H9 (cell line): Measurements from ENCODE around the gene PRELID1. TPM values are rescaled to one million over a fixed set of nuclear protein-coding genes. Genes with fewer than 3 reads are reported as not detected.

Experiments
- DNase-seq: peaks from one replicate; pipeline ENCODE4 v3.0.0-alpha.2; 2017
- H2AFZ ChIP-seq: one replicate; pipeline ENCODE4 v1.6.1; 2013; ENCODE audit warnings: mild to moderate bottlenecking, low read length, control low read depth, moderate library complexity
- H2AK5ac ChIP-seq: 2 replicates; pipeline ENCODE4 v1.6.1; 2013; ENCODE audit warnings: low read length, control low read depth, mixed read lengths; ENCODE audit not compliant: insufficient read length
- H2BK120ac ChIP-seq: one replicate; pipeline ENCODE4 v1.6.1; 2013; ENCODE audit warnings: low read depth, mild to moderate bottlenecking, low read length, control low read depth, inconsistent platforms; ENCODE audit not compliant: poor library complexity, severe bottlenecking
- H2BK12ac ChIP-seq: 2 replicates; pipeline ENCODE4 v1.6.1; 2013; ENCODE audit warnings: low read length, control low read depth, mixed read lengths, low read depth; ENCODE audit not compliant: insufficient read length
- H2BK15ac ChIP-seq: 2 replicates; pipeline ENCODE4 v1.6.1; 2013; ENCODE audit warnings: low read depth, low read length, control low read depth
- H2BK20ac ChIP-seq: one replicate; pipeline ENCODE4 v1.6.1; 2013; ENCODE audit warnings: low read depth, mild to moderate bottlenecking, low read length, control low read depth, inconsistent platforms; ENCODE audit not compliant: poor library complexity, severe bottlenecking
- H2BK5ac ChIP-seq: 2 replicates; pipeline ENCODE4 v1.6.1; 2013; ENCODE audit warnings: low read length, control low read depth, mixed read lengths; ENCODE audit not compliant: insufficient read length
- H3K14ac ChIP-seq: 2 replicates; pipeline ENCODE4 v1.6.1; 2013; ENCODE audit warnings: low read length, control low read depth; ENCODE audit not compliant: insufficient read depth
- H3K18ac ChIP-seq: 2 replicates; pipeline ENCODE4 v1.6.1; 2013; ENCODE audit warnings: low read depth, mild to moderate bottlenecking, mixed read lengths, low read length, control low read depth; ENCODE audit not compliant: insufficient read length
- H3K23ac ChIP-seq: 2 replicates; pipeline ENCODE4 v1.6.1; 2013; ENCODE audit warnings: low read length, control low read depth, mixed read lengths, low read depth; ENCODE audit not compliant: insufficient read length
- H3K23me2 ChIP-seq: 2 replicates; pipeline ENCODE4 v1.6.1; 2013; ENCODE audit warnings: low read depth, mild to moderate bottlenecking, mixed read lengths, low read length, control low read depth; ENCODE audit not compliant: insufficient read length, poor library complexity, severe bottlenecking
- H3K27ac ChIP-seq: 2 replicates; pipeline ENCODE4 v1.5.1; 2013; ENCODE audit warnings: low read length, control low read depth, mixed read lengths, low read depth; ENCODE audit not compliant: insufficient read length
- H3K27me3 ChIP-seq: 2 replicates; pipeline ENCODE4 v1.6.1; 2013; ENCODE audit warnings: low read length, control low read depth, inconsistent platforms; ENCODE audit not compliant: insufficient read depth
- H3K4ac ChIP-seq: 2 replicates; pipeline ENCODE4 v1.6.1; 2013; ENCODE audit warnings: low read depth, mild to moderate bottlenecking, control low read depth, inconsistent platforms, low read length, moderate library complexity
- H3K4me1 ChIP-seq: 2 replicates; pipeline ENCODE4 v1.6.1; 2013; ENCODE audit warnings: low read length, control low read depth, inconsistent platforms; ENCODE audit not compliant: insufficient read depth
- H3K4me2 ChIP-seq: 2 replicates; pipeline ENCODE4 v1.6.1; 2013; ENCODE audit warnings: low read length, control low read depth, mixed read lengths; ENCODE audit not compliant: insufficient read length, insufficient read depth
- H3K56ac ChIP-seq: 2 replicates; pipeline ENCODE4 v1.6.1; 2013; ENCODE audit warnings: low read depth, mild to moderate bottlenecking, mixed read lengths, low read length, control low read depth; ENCODE audit not compliant: insufficient read length
- H3K79me1 ChIP-seq: 2 replicates; pipeline ENCODE4 v1.6.1; 2013; ENCODE audit warnings: low read depth, mild to moderate bottlenecking, moderate library complexity, low read length, control low read depth, inconsistent platforms; ENCODE audit not compliant: insufficient read depth, poor library complexity, severe bottlenecking
- H3K79me2 ChIP-seq: 2 replicates; pipeline ENCODE4 v1.6.1; 2013; ENCODE audit warnings: low read length, control low read depth, inconsistent platforms; ENCODE audit not compliant: insufficient read depth
- H3K9ac ChIP-seq: 2 replicates; pipeline ENCODE4 v1.6.1; 2013; ENCODE audit warnings: low read length, control low read depth, mixed read lengths; ENCODE audit not compliant: insufficient read length; ENCODE audit errors: extremely low read depth
- H3K9me3 ChIP-seq: one replicate; pipeline ENCODE4 v1.6.1; 2013; ENCODE audit warnings: low read depth, low read length, inconsistent platforms; ENCODE audit not compliant: control insufficient read depth
- H3T11ph ChIP-seq: one replicate; pipeline ENCODE4 v1.6.1; 2013; ENCODE audit warnings: mild to moderate bottlenecking, low read length, control low read depth, inconsistent platforms
- H4K20me1 ChIP-seq: one replicate; pipeline ENCODE4 v1.6.1; 2013; ENCODE audit not compliant: control insufficient read depth, insufficient read length, insufficient read depth
- H4K5ac ChIP-seq: 2 replicates; pipeline ENCODE4 v1.6.1; 2013; ENCODE audit warnings: low read depth, mild to moderate bottlenecking, mixed read lengths, low read length, control low read depth; ENCODE audit not compliant: insufficient read length
- H4K8ac ChIP-seq: replicated peaks from 2 replicates; pipeline ENCODE4 v1.6.1; 2013; ENCODE audit warnings: low read length, control low read depth, mixed read lengths, low read depth; ENCODE audit not compliant: insufficient read length
- H4K91ac ChIP-seq: 2 replicates; pipeline ENCODE4 v1.6.1; 2013; ENCODE audit warnings: low read depth, mild to moderate bottlenecking, moderate library complexity, mixed read lengths, low read length, control low read depth; ENCODE audit not compliant: insufficient read length
- H3K27ac Mint-ChIP-seq, 3 experiments: 2 replicates in 2 of 3; 3 replicates in 1 of 3; pipeline ENCODE4 v1.8.0; 2020 to 2021; ENCODE audit warnings: mixed read lengths in 3 of 3, mild to moderate bottlenecking in 1 of 3, moderate library complexity in 1 of 3
- H3K27me3 Mint-ChIP-seq: 2 replicates; pipeline ENCODE4 v1.8.0; 2021; ENCODE audit warnings: low read depth, mild to moderate bottlenecking, moderate library complexity, mixed read lengths
- H3K36me3 Mint-ChIP-seq, 3 experiments: 2 replicates in 2 of 3; 3 replicates in 1 of 3; pipeline ENCODE4 v1.8.0; 2020 to 2021; ENCODE audit warnings: low read depth in 3 of 3, mixed read lengths in 3 of 3; ENCODE audit not compliant: insufficient read depth in 1 of 3
- H3K4me1 Mint-ChIP-seq, 2 experiments: 2 replicates each; pipeline ENCODE4 v1.8.0; 2020; ENCODE audit warnings: mixed read lengths in 2 of 2
- H3K4me3 Mint-ChIP-seq, 2 experiments: 2 replicates in 1 of 2; 3 replicates in 1 of 2; pipeline ENCODE4 v1.8.0; 2020 to 2021; ENCODE audit warnings: mild to moderate bottlenecking in 2 of 2, mixed read lengths in 2 of 2, moderate library complexity in 1 of 2
- H3K9me3 Mint-ChIP-seq, 2 experiments: 2 replicates in 1 of 2; 3 replicates in 1 of 2; pipeline ENCODE4 v1.8.0; 2020; ENCODE audit warnings: mild to moderate bottlenecking in 2 of 2, mixed read lengths in 2 of 2, moderate library complexity in 1 of 2
- CTCF ChIP-seq: fragments of 200-600 bp; sonication (generic); conservative IDR thresholded peaks from 3 replicates; pipeline ENCODE4 v1.8.0; 2021; ENCODE audit warnings: antibody characterized with exemption, mild to moderate bottlenecking
- WGBS: extraction: QIAGEN DNeasy Blood & Tissue Kit; methylation state at CpG from one replicate; pipeline ENCODE4 v1.1.7; 2013; ENCODE audit warnings: missing lambda C conversion rate, low lambda C conversion rate, mixed read lengths; ENCODE audit not compliant: insufficient read length; ENCODE audit errors: extremely low coverage; 5-methylcytosine and 5-hydroxymethylcytosine counted together
- total RNA-seq: library from RNA; stranded (reverse); gene quantifications from 2 replicates; pipeline ENCODE4 v1.2.1, GENCODE V29; 2021

PRELID1 gene
- total RNA-seq, 1 experiment from 2014 or later, result 213 TPM

DNA sequence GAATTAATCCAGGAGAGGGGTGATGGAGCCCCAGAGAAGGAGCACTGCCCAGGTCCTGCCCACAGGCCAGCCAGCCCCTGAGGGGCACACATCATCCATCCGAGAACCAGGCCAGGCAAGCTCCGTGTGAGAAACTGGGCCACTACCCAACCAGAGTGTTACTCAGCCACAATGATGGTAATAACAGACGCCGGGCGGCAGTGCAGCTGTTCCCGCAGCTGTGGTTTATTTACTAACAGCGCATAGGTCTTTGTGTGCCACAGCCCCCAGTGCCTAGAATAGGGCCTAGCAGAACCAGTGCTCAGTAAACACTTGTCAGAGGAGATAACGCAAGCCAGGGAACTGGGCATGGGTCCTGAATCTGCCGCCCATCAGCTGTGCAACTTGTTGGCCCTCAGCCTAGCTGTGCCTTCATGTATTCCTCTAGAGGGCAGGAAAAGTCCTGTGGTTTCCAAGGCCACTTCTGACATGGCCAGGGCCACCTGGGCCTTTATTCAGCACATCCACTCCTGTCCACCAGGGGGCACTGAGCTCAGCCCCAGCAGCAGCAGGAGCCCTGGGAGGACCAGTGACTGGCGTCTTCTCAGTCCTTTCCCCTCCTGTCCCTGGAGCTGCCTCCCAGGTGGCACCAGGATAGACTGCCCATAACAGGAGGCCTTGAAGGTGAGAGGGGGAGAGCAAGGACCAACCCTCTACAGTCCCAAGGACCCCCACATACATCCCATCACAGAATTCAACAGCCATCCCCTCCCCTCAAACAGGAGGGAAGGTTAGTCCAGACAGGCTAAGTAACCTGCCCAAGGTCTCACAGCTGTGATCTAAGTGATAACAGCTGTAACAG, 6.0 kb downstream of the PRELID1 start:
- H3K56ac ChIP-seq, result no peak overlapping the region
- no peak overlapping the region for H4K91ac ChIP-seq
- Mint-ChIP-seq H3K27me3 (no peaks in the 10 kb centered on the region; the same call in 1 of the 2 replicates), H3K9me3 (no peaks in the 10 kb centered on the region), H3K36me3 (peaks cover 22 to 30% (median 26%) of the 10 kb centered on the region in 3 experiments), H3K27ac (0 out of 7 replicates have a peak overlapping the region, but pooled peaks of 2 of the 3 experiments have one; percentile 53 to 55), H3K4me3 (peak overlapping the region; percentile 44 to 70; a peak in 4 of 5 replicates), H3K4me1 (peaks cover 22 to 25% of the 10 kb centered on the region in 2 experiments)
- no peaks in the 10 kb centered on the region for H3K9me3 ChIP-seq
- no peak overlapping the region for H2BK20ac ChIP-seq
- H3K9ac ChIP-seq, result no peak overlapping the region
- H3T11ph ChIP-seq, result no peak overlapping the region
- peak; percentile 98 for TF ChIP-seq CTCF
- no peak overlapping the region for H3K4ac ChIP-seq
- H2BK120ac ChIP-seq, result no peak overlapping the region
- no peak overlapping the region for H3K23ac ChIP-seq
- H3K79me2 ChIP-seq, result peaks cover 2% of the 10 kb centered on the region; the same call in 1 of the 2 replicates
- H3K14ac ChIP-seq, result no peak overlapping the region
- no peak overlapping the region for H3K18ac ChIP-seq
- H3K23me2 ChIP-seq, result peaks cover 14% of the 10 kb centered on the region
- no peak overlapping the region for H3K27ac ChIP-seq
- DNase-seq, result peak; percentile 96
- no peak overlapping the region for H3K4me2 ChIP-seq
- H2AK5ac ChIP-seq, result no peak overlapping the region
- no peak overlapping the region for H4K5ac ChIP-seq
- no peak overlapping the region for H2AFZ ChIP-seq
- WGBS, result no CpG with 5 or more reads among the region's 10 CpGs
- H3K27me3 ChIP-seq, result no peaks in the 10 kb centered on the region
- H4K20me1 ChIP-seq, result peaks cover 5% of the 10 kb centered on the region
- H4K8ac ChIP-seq, result no peak overlapping the region
- no peaks in the 10 kb centered on the region for H3K4me1 ChIP-seq
- no peaks in the 10 kb centered on the region for H3K79me1 ChIP-seq
- no peak overlapping the region for H2BK5ac ChIP-seq
- no peak overlapping the region for H2BK12ac ChIP-seq
- no peak overlapping the region for H2BK15ac ChIP-seq
